Uterus (tissue), 2 donors: ENCODE results near the gene C1QTNF1.

Source experiments
- POLR2A ChIP-seq, 2 donors: fragments of 450-650 bp; IDR thresholded peaks; one replicate each; pipeline ENCODE4 v1.6.1; 2016; ENCODE audit warnings: antibody characterized with exemption in 2 of 2, mild to moderate bottlenecking in 1 of 2, moderate library complexity in 1 of 2
- TF ChIP-seq, protein P1 (sequence below), 4 experiments: fragments of 200-600 bp in 2 of 4; fragments of 450-650 bp in 2 of 4; sonication (generic) in 2 of 4; IDR thresholded peaks; one replicate each; pipeline ENCODE4 v1.5.1; 2016 to 2019; ENCODE audit warnings: antibody characterized with exemption in 4 of 4, mild to moderate bottlenecking in 2 of 4, moderate library complexity in 1 of 4

GRCh38 chr17:79073706-79074088, 49.7 kb downstream of the C1QTNF1 start:
- TF ChIP-seq, protein P1, sequence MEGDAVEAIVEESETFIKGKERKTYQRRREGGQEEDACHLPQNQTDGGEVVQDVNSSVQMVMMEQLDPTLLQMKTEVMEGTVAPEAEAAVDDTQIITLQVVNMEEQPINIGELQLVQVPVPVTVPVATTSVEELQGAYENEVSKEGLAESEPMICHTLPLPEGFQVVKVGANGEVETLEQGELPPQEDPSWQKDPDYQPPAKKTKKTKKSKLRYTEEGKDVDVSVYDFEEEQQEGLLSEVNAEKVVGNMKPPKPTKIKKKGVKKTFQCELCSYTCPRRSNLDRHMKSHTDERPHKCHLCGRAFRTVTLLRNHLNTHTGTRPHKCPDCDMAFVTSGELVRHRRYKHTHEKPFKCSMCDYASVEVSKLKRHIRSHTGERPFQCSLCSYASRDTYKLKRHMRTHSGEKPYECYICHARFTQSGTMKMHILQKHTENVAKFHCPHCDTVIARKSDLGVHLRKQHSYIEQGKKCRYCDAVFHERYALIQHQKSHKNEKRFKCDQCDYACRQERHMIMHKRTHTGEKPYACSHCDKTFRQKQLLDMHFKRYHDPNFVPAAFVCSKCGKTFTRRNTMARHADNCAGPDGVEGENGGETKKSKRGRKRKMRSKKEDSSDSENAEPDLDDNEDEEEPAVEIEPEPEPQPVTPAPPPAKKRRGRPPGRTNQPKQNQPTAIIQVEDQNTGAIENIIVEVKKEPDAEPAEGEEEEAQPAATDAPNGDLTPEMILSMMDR (IDR thresholded peaks at IDR 0.05) = no peak
- TF ChIP-seq POLR2A (IDR thresholded peaks at IDR 0.05) = no peak
